ENCODE measurements around the gene DTWD2.
"Not testable (repeated sequence)": the region's sequence is repeated elsewhere in the genome, so short reads cannot be mapped to it uniquely, and the experiment has no call there.

The DTWD2 gene

GRCh38 chr5:118857700-118858099, 130.6 kb downstream of the DTWD2 start:
- FAIRE-seq: no peak

GRCh38 chr5:118854819-118855218, 133.5 kb downstream of the DTWD2 start:
- FAIRE-seq: no peak

DNA sequence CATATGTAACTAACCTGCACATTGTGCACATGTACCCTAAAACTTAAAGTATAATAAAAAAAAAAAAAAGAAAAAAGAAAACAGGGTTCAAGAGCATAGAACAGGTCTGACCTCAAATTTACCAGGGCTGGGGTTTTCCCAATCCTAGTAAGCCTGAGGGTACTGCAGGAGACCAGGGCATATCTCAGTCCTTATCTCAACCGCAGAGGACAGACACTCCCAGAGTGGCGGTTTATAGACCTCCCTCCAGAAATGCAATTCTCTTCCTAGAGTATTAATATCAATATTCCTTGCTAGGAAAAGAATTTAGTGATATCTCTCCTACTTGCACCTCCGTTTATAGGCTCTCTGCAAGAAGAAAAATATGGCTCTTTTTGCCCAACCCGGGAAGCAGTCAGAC, 136.6 kb downstream of the DTWD2 start:
- not testable (repeated sequence) for FAIRE-seq

- FAIRE-seq: not testable (repeated sequence)
These were observed 138.8 kb downstream of the DTWD2 start for GRCh38 chr5:118849507-118849906.

DNA sequence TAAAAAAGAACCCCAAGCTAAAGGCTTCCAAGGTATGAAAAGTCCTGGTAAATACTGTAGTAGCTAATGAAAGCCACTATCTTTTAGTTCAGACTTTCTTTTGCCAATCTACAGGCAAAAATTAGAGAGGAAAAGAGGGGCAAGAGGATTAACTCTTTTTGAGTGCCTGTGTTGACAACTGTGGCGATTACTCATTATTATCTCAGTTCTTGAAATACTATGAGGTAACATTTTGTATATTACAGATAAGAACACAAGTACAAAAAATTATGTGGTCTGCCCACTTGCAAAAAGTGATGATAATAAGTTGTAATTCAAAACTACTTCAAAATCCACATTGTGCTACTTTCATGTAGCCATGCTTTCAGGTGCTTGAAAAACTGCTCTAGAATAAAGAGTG, 144.0 kb downstream of the DTWD2 start:
- FAIRE-seq: no peak

DNA sequence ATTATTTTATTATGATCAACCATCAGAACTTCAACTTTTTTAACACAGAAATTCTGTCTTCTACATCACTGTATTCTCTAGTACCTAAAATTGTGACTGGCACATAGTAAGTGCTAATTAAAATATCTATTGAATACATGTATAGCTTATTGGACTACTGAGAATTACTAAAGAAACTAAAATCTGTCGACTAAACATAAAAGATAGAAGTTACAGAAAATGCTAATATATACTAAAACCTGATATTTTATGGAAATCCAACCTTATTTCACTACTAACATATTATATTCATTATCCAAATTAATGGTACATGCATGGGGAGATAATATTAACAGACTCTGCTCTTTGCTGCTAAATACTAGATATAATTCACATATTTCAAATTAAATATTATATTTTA, 153.6 kb downstream of the DTWD2 start:
- no peak for FAIRE-seq

DNA sequence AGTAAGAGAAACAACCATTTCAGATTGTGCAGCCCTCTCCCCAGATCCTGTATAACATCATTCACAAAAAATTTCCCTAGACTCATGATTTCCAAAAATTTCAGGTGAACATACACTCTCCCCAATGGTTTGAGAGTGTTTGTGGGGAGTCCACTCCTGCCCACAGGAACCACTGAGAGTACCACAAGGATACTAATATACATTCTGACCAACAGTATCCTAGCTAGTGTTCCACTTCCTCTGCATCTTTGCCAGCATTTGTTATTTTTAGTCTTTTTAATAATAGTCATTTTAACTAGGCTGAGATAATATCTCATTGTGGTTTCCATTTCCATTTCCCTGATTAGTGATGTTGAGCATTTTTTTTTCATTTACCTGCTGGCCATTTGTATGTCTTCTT, 155.4 kb downstream of the DTWD2 start:
- FAIRE-seq: no peak

GRCh38 chr5:118825226-118825625, 163.1 kb downstream of the DTWD2 start:
- no peak for FAIRE-seq

GRCh38 chr5:118818604-118819003, 169.7 kb downstream of the DTWD2 start:
- FAIRE-seq: no peak

GRCh38 chr5:118808441-118808840, 179.9 kb downstream of the DTWD2 start:
- no peak for FAIRE-seq

- no peak for FAIRE-seq
These were observed 181.8 kb downstream of the DTWD2 start for GRCh38 chr5:118806571-118806970.

DNA sequence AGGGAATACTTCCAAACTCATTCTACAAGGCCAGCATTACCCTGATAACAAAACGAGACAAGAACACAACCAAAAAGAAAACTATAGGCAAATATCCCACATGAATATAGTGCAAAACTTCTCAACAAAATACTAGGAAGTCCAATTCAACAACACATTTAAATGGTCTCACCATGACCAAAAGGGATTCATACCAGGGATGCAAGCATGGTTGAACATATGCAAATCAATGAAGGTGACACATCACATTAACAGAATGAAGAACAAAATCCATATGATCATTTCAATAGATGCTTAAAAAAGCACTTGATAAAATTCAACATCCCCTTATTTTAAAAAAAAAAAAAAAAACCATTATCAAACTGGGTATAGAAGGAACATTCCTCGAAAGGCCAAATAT, 186.0 kb downstream of the DTWD2 start:
- no peak for FAIRE-seq

- FAIRE-seq: no peak
These were observed 192.3 kb downstream of the DTWD2 start for GRCh38 chr5:118796081-118796480.

DNA sequence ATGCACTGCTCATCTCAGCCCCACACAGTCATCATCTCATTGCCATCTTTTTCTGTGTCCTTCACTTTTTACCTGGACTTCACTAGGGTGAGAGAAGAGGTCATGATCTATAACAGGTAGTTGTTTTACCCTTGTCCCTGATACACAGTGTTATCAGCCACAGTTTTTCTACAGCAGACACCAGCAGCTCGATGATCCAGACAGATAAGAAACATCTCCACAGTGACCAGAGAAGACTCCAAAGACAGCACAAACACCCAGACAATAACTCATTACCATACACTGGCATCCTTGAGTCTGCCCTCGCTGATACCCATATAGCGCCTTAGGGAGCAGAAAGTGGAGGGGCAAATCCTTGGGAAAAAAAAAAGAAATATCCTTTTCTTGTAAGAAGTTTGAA, 194.1 kb downstream of the DTWD2 start:
- no peak for FAIRE-seq

- FAIRE-seq: no peak
These were observed 194.7 kb downstream of the DTWD2 start for GRCh38 chr5:118793652-118794051.

DNA sequence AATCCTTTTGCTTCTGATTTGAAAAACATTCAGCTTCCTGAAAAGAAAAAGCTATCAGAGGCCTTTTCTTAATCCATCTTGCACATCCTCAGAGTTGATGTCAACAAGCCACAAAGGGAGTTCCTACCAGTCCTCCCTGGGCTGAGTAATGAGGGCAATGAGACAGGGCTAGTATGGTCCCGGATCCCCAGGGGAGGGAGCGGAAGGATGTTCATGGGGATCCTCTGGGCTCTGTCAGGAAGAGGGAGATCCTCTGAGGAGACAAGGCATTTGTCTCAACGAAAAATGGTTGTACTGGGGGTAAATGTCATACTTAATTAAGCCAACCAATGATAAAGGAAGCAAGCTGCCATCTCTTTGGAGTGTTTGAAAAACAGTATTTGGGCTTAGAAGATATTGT, 195.3 kb downstream of the DTWD2 start:
- FAIRE-seq: no peak

GRCh38 chr5:118791926-118792734, 196.2 kb downstream of the DTWD2 start:
- peak; percentile 99 for FAIRE-seq

DNA sequence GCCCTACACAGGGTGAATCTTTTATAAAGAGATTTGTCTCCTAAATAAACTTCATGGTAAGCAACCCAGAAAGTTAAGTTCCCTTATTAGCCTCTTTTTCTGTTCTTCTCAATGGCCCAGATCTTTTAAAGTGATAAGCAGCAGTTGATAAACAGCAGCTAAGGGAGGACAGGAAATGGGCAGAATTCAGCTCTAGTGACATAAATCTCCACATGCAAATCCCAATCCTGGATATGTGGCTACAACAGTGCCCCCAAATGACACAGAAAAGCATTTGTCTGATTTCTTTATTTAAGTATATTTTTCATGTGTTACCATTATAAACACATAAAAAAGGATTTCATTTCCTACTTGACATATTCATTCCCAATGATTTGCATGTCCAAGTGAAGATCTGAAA, 199.0 kb downstream of the DTWD2 start:
- FAIRE-seq: no peak

GRCh38 chr5:118788351-118788750, 200.0 kb downstream of the DTWD2 start:
- FAIRE-seq: no peak

Data from islet of Langerhans (tissue), 1 donor.